Stimulated activated naive CD8-positive, alpha-beta T cell treated with anti-CD3 and anti-CD28 coated beads, Interleukin-15, Interleukin-2, amounts not matched to agents 100 ng/mL and 50 ng/mL, for 24 hours (primary cell): Measurements from ENCODE around the gene CTDP1.

Experiments used
- H3K27ac Mint-ChIP-seq: one replicate; pipeline ENCODE4 v1.8.0; 2021; ENCODE audit warnings: mild to moderate bottlenecking, mixed read lengths
- H3K27me3 Mint-ChIP-seq: one replicate; pipeline ENCODE4 v1.8.0; 2021; ENCODE audit warnings: mixed read lengths
- H3K36me3 Mint-ChIP-seq: one replicate; pipeline ENCODE4 v1.8.0; 2021; ENCODE audit warnings: low read depth, mixed read lengths
- H3K4me1 Mint-ChIP-seq: one replicate; pipeline ENCODE4 v1.8.0; 2021; ENCODE audit warnings: low read depth, mixed read lengths
- H3K4me3 Mint-ChIP-seq: one replicate; pipeline ENCODE4 v1.8.0; 2021; ENCODE audit warnings: mild to moderate bottlenecking, mixed read lengths
- H3K9me3 Mint-ChIP-seq: one replicate; pipeline ENCODE4 v1.8.0; 2021; ENCODE audit warnings: mixed read lengths

Gene CTDP1

GRCh38 chr18:79784071-79784913 is 104.7 kb downstream of the CTDP1 start:
- no peak overlapping the region for H3K27ac Mint-ChIP-seq
- no peaks in the 10 kb centered on the region for H3K36me3 Mint-ChIP-seq
- peaks cover 34% of the 10 kb centered on the region for H3K27me3 Mint-ChIP-seq
- no peak overlapping the region for H3K4me3 Mint-ChIP-seq
- no peaks in the 10 kb centered on the region for H3K9me3 Mint-ChIP-seq
- no peaks in the 10 kb centered on the region for H3K4me1 Mint-ChIP-seq

- H3K27me3 Mint-ChIP-seq, result peaks cover 37% of the 10 kb centered on the region
- H3K4me1 Mint-ChIP-seq, result no peaks in the 10 kb centered on the region
- no peak overlapping the region for H3K27ac Mint-ChIP-seq
- H3K9me3 Mint-ChIP-seq, result no peaks in the 10 kb centered on the region
- no peak overlapping the region for H3K4me3 Mint-ChIP-seq
- H3K36me3 Mint-ChIP-seq, result no peaks in the 10 kb centered on the region
Observed at GRCh38 chr18:79784965-79785770, 105.6 kb downstream of the CTDP1 start.

GRCh38 chr18:79785831-79786230 is 106.2 kb downstream of the CTDP1 start:
- Mint-ChIP-seq H3K4me1 (no peaks in the 10 kb centered on the region), H3K4me3 (no peak overlapping the region), H3K36me3 (no peaks in the 10 kb centered on the region), H3K27me3 (peaks cover 44% of the 10 kb centered on the region), H3K9me3 (no peaks in the 10 kb centered on the region), H3K27ac (no peak overlapping the region)

GRCh38 chr18:79786304-79786703 is 106.7 kb downstream of the CTDP1 start:
- Mint-ChIP-seq H3K27ac (no peak overlapping the region), H3K9me3 (no peaks in the 10 kb centered on the region), H3K27me3 (peaks cover 49% of the 10 kb centered on the region), H3K36me3 (no peaks in the 10 kb centered on the region), H3K4me1 (peaks cover 3% of the 10 kb centered on the region), H3K4me3 (no peak overlapping the region)

GRCh38 chr18:79786786-79787526 is 107.4 kb downstream of the CTDP1 start:
- Mint-ChIP-seq H3K4me1 (peaks cover 10% of the 10 kb centered on the region), H3K27me3 (peaks cover 55% of the 10 kb centered on the region), H3K36me3 (no peaks in the 10 kb centered on the region), H3K27ac (no peak overlapping the region), H3K4me3 (no peak overlapping the region), H3K9me3 (no peaks in the 10 kb centered on the region)

- Mint-ChIP-seq H3K4me3 (no peak overlapping the region), H3K36me3 (no peaks in the 10 kb centered on the region), H3K27ac (no peak overlapping the region), H3K4me1 (peaks cover 15% of the 10 kb centered on the region), H3K27me3 (peaks cover 61% of the 10 kb centered on the region), H3K9me3 (no peaks in the 10 kb centered on the region)
Observed at GRCh38 chr18:79787527-79787864, 107.9 kb downstream of the CTDP1 start.

- Mint-ChIP-seq H3K4me1 (peaks cover 21% of the 10 kb centered on the region), H3K27me3 (peaks cover 66% of the 10 kb centered on the region), H3K36me3 (no peaks in the 10 kb centered on the region), H3K9me3 (no peaks in the 10 kb centered on the region), H3K27ac (no peak overlapping the region), H3K4me3 (no peak overlapping the region)
Observed at GRCh38 chr18:79787865-79788733, 108.5 kb downstream of the CTDP1 start.

- Mint-ChIP-seq H3K9me3 (no peaks in the 10 kb centered on the region), H3K4me1 (peaks cover 22% of the 10 kb centered on the region), H3K27ac (no peak overlapping the region), H3K4me3 (no peak overlapping the region), H3K36me3 (no peaks in the 10 kb centered on the region), H3K27me3 (peaks cover 69% of the 10 kb centered on the region)
Observed at GRCh38 chr18:79788734-79789085, 109.1 kb downstream of the CTDP1 start.

GRCh38 chr18:79789091-79789891 is 109.7 kb downstream of the CTDP1 start:
- Mint-ChIP-seq H3K27me3 (peaks cover 68% of the 10 kb centered on the region), H3K4me1 (peaks cover 22% of the 10 kb centered on the region), H3K27ac (no peak overlapping the region), H3K36me3 (no peaks in the 10 kb centered on the region), H3K9me3 (no peaks in the 10 kb centered on the region), H3K4me3 (no peak overlapping the region)

- peaks cover 73% of the 10 kb centered on the region for H3K27me3 Mint-ChIP-seq
- no peaks in the 10 kb centered on the region for H3K36me3 Mint-ChIP-seq
- no peaks in the 10 kb centered on the region for H3K9me3 Mint-ChIP-seq
- peaks cover 22% of the 10 kb centered on the region for H3K4me1 Mint-ChIP-seq
- H3K4me3 Mint-ChIP-seq, result no peak overlapping the region
- no peak overlapping the region for H3K27ac Mint-ChIP-seq
Observed at GRCh38 chr18:79789901-79790890, 110.6 kb downstream of the CTDP1 start.

GRCh38 chr18:79790996-79791972 is 111.7 kb downstream of the CTDP1 start:
- Mint-ChIP-seq H3K27me3 (peaks cover 76% of the 10 kb centered on the region), H3K4me1 (peaks cover 22% of the 10 kb centered on the region), H3K4me3 (peak overlapping the region; percentile 30), H3K36me3 (no peaks in the 10 kb centered on the region), H3K9me3 (no peaks in the 10 kb centered on the region), H3K27ac (no peak overlapping the region)
